Measurements from ENCODE around the gene ARHGEF11.

Gene ARHGEF11

GRCh38 chr1:156908541-156908940 is 137.0 kb downstream of the ARHGEF11 start:
- no peak for DNase-seq

GRCh38 chr1:156906206-156906906 is 139.2 kb downstream of the ARHGEF11 start:
- no peak for DNase-seq

GRCh38 chr1:156905651-156906050 is 139.9 kb downstream of the ARHGEF11 start:
- DNase-seq, result no peak

- DNase-seq, result no peak
These were observed 140.4 kb downstream of the ARHGEF11 start for GRCh38 chr1:156905176-156905575.

GRCh38 chr1:156904187-156904959 is 141.2 kb downstream of the ARHGEF11 start:
- DNase-seq, result no peak

GRCh38 chr1:156903328-156904091 is 142.0 kb downstream of the ARHGEF11 start:
- DNase-seq, result no peak

GRCh38 chr1:156901966-156902915 is 143.3 kb downstream of the ARHGEF11 start:
- no peak for DNase-seq

GRCh38 chr1:156901590-156901900 is 144.0 kb downstream of the ARHGEF11 start:
- DNase-seq, result no peak

- DNase-seq, result no peak
These were observed 144.5 kb downstream of the ARHGEF11 start for GRCh38 chr1:156900896-156901589.

GRCh38 chr1:156899956-156900718 is 145.4 kb downstream of the ARHGEF11 start:
- DNase-seq, result no peak

GRCh38 chr1:156898971-156899664 is 146.4 kb downstream of the ARHGEF11 start:
- DNase-seq, result no peak

GRCh38 chr1:156898161-156898566 is 147.4 kb downstream of the ARHGEF11 start:
- no peak for DNase-seq

- no peak for DNase-seq
These were observed 148.3 kb downstream of the ARHGEF11 start for GRCh38 chr1:156897078-156897825.

GRCh38 chr1:156896490-156897033 is 149.0 kb downstream of the ARHGEF11 start:
- DNase-seq, result no peak

- DNase-seq, result no peak
These were observed 149.6 kb downstream of the ARHGEF11 start for GRCh38 chr1:156895927-156896326.

- no peak for DNase-seq
These were observed 150.1 kb downstream of the ARHGEF11 start for GRCh38 chr1:156895455-156895812.

GRCh38 chr1:156894711-156895454 is 150.7 kb downstream of the ARHGEF11 start:
- DNase-seq, result no peak

GRCh38 chr1:156894001-156894400 is 151.5 kb downstream of the ARHGEF11 start:
- DNase-seq, result no peak
